T1000 (cell line): Measurements from ENCODE around the gene ANGPTL7.

ENCODE experiments used
- DNase-seq: peaks from one replicate; lab custom pipeline; 2025; ENCODE audit warnings: mixed read lengths; lab: John Stamatoyannopoulos, UW

Gene ANGPTL7

DNA sequence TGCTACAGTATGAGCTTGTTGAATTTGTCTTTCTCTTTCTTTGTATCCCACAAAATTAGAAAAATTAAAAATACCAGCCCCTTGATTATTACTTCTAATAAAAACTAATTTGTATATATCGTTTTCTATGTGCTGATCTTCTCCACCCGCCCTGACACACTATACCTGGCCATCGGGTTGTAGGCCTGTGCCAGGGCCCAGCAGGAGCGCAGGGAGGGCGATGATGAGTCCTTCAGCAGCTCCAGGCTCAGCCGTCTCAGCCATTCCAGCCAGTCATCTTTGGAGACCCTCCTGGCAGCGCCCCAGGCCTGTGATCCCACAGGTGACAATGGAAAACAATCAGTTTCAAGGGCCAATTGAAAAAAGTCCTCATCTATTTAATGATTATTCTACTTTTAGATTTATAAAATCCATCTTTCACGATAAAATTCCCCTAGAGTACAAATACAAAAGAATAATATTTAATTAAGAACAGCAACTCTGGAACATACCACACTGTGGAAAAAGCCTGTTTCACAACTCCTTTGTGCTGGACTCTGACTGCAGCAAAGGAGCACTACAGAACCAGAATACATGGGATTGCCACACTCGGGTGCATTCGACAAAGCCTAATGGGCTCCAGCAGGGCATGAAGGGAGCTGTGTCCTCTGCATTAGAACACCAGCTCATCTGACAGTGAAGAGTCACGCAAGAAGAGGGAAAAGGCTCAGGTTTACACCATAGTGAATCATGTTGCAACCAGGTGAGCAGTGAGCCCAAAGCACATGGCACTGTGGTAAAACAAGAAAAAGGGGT, 15.4 kb downstream of the ANGPTL7 start:
- DNase-seq, result no peak

DNA sequence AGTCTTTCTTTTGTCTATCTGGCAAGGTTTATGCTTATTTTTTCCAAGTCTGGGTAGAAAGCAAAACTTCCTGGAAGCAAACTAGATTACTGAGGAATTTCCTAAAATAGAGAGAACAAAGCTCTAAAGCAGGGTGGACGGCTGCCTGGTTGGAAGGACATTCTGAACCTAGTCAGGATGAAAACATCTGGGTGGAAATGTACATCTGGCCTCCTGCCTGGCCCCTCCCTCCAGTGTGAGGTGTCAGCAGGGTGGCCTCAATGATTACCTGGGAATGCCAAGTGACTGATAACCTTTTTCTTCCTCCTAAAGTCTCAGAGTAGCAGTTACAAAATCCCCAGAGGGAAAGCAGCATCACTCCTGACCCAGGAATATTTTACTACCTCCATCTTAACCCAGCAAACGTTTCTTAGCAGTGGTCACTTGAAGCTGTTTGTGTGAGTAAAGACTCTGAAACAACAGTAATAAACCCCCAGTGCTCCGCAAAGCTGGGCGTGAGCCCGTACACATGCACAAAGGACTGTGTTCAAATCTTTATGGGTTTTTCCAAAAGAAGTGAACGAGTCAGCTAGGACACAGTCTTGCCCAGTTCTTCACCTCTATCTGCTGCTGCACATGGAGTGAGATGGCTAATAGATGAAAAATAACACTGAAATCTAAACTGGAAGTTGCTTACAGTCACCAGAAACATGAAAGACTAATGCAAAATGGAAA, 18.9 kb downstream of the ANGPTL7 start:
- no peak for DNase-seq

DNA sequence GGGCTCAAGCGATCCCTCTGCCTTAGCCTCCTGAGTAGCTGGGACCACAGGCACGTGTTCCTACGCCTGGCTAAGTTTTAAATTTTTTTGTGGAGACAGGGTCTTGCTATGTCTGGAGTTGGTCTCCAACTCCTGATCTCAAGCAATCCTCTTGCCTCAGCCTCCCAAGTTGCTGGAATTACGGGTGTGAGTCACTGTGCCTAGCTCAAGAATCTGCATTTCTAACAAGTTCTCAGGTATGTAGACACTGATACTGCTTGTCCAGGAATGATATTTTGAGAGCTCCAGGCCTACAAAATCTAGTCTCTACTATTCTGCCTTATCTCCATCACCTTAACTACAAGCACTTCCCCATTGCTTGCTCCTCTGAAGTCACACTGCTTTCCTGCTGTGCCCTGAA, 22.3 kb downstream of the ANGPTL7 start:
- DNase-seq, result no peak

DNA sequence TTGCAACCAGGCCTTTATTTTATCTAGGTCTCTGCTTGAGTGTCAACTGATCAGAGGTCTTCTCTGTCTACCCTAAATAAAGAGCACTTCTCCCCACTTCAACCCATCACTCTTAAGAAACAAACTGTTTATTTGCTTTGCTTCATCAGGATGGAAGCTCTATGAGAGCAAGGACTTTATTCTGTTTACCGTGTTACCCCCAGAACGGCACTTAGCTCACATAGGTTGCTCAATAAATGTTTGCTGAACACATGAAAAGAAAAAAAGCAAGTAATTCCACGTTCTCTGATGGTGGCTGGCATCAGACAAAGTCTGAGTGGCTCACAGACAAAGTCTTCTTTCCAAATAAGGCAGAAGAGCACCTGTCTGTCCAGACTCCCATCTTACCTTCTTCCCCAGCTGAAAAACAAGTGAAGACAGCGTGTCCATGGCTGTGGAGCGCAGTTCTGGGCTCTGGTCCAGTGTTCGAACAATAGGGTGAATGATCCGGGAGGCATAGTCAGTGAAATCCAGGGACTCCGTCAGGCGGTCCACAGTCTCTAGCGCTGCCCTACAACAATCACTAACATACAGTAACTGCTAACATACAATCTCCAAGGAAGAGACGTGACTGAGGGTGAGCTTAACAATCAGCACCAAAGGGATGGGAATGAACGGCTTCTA, 22.9 kb downstream of the ANGPTL7 start:
- no peak for DNase-seq

DNA sequence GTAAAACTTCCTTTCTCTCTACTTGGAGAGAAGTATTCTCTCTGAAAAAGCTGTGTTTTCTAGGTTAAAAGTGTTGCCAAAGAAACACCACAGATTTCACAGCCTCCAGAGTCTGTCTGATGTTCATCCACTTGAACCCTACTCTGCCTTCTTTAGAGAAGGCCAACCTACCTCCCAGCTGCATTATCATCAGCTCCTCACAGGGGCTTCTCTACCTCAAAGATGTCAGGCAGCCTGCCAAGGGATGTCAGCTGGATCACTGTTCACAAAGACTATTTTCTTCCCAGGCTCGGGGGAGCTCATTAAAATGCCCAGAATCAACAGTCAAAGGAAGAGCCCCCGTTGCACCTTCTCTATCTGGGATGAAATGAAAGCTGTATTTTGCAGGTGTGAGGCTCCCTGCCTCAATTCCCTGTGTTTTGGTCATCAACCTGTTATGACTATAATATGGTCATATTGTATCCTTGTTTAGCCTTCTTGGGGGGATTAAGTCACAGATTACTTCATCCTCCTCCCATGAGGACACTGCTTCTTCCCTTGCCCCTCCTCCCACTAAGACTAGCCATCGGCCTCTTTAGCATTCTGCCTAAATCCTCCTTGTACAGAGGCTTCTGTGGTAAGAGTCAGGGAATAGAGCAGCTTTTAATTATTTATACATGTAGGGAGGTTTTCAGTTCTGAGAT, 25.7 kb downstream of the ANGPTL7 start:
- no peak for DNase-seq

DNA sequence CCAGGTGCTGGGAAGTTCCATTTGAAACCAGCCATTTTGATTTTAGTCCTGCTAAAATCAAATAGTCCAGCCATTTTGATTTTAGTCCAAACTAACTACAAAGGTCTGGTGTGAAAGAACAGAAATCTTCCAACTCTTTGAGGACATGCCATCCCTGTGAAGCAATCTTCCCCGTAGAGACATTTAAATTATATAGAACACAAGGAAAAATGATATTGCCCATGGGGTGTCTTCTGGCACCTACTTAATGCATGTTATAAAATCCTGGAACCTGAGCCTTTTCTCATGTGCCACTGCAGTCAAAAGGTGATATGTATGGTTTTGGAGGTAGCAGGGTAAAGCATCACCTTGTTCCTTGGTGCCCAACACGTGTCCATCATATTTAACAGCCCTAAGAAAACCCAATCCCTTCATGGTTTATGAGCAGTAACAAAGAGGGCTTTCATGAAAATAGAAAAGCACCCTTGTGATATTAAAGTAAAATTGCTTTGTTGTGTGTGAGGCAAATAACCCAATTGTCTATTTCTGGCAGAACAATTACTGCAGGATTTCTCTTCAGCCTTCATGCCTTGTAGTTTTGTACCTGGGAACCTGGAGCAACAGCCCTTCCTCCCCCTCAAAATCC, 26.3 kb downstream of the ANGPTL7 start:
- DNase-seq, result no peak

DNA sequence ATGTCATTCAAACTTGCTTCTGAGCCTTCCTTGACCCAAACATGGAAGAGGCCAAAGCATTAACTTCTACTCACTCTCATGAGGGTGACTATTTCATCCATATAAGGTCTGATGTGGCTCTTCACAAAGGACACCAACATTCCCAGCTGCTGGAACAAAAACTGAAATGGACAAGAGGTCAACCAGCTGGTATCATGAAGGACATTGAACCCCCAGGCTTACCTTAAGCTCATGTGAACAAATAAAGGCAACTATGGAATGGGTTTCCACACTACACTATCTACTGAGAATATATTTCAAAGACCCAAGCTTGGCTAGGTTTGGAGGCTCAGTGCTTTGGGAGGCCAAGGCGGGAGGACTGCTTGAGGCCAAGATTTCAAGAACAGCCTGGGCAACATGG, 26.9 kb downstream of the ANGPTL7 start:
- no peak for DNase-seq

DNA sequence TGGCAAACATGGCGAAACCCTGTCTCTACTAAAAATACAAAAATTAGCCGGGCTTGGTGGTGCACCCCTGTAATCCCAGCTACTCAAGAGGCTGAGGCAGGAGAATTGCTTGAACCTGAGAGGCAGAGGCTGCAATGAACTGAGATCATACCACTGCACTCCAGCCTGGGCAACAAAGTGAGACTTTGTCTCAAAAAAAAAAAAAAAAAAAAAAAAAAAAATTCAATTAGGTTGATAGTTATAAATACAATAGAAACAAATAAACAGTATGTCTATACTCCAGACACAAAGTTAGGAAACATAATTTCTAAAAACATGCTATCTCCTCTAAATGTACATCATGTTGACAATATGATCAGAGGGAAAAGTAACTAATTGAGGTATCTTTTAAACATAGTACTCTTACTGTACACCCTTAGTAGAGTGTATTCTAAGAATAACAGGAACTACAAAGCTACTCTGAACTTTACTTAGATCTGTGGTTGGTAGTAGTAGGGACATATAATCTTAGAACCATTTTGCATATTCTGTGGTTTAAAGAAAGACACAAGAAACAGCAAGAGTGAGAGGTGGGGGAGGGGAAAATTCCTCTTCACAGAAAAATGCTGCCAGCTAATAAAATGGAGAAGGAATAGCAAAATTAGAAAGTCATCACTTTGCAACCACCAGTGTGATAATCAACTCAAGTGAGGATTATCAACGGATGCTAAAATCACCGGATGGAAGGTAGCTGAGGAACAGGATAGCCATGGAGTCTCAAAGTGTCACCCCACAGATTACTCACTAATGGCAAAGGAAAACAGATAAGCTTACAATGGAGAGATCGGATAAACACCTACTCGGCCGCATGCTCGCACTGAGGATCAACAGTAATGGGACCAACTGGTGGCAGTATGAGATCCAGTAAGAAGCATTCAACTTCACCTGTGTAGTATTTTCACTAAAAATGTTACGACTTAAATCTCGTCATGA, 38.2 kb downstream of the ANGPTL7 start:
- no peak for DNase-seq

DNA sequence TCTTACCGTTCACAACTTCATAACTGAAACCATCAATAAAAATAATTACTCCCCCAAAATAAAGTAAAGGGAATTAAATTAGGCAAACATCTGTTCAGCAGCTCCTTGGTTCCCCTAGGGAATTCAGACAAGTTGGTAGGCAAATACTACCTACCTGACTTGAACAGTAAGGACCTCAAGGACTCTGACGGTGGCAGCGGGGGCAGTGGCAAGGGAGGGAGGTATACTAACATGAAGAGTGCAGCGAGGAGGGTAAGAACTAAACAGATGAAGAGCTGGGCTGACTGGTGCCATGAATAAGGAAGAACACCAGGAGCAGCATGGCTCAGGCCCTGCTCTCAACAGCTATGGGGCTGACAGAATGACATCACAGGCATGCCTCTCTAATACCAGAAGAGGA, 40.0 kb downstream of the ANGPTL7 start:
- no peak for DNase-seq

DNA sequence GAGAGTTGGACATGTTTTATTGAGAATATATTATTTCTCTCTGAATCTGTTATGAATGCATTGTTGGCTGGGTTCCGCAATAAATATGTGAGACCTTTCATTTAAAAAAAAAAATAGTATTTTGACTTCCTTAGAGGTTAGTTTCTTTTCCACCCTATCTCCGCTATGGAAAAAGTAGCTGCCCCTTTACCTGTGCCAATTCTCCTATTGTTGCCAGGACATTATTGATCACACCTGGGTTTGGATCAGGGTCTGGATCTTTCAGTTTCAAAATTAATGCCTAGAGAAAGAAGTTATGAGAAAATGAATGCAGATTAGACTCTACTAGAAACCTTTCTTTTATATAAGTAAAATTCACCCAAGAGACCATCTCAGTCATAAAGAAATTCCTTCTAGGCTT, 44.1 kb downstream of the ANGPTL7 start:
- no peak for DNase-seq

DNA sequence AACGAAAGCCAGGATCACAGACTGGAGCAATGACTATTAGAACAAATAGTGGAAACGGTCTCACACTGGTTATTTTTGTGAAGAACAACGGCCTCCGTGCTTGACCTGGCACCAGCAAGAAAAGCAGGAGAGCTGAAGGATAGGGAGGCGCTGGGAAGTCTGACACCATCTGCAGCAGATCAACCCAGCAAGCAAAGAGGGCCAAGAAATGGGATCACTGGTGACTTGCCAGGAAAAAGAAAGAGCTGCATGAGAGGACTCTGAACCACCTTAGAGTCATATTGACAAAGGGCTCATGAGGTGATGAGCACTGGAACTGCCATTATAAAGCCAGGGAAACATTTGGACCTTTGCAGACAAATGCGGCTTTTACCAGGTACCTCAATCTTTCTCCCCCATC, 48.2 kb downstream of the ANGPTL7 start:
- no peak for DNase-seq

DNA sequence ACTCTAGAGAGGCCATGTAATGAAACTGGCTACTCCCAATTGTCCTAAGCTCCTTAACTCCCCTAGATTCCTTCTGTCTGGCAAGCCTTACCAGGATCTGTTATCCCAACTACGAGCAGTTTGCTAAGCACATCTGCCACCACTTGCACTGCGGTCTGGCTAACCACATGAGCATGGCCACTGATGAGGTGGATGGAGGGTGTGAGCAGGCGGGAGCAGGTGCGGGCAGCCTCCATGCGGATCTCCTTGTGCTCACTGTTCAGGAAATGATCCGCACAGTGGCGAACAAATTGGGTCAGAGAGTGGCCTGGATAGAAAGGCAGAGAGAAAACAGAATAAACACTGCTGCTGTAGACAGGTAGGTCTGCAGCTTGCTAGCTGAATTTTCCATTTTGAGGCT, 49.2 kb downstream of the ANGPTL7 start:
- no peak for DNase-seq

DNA sequence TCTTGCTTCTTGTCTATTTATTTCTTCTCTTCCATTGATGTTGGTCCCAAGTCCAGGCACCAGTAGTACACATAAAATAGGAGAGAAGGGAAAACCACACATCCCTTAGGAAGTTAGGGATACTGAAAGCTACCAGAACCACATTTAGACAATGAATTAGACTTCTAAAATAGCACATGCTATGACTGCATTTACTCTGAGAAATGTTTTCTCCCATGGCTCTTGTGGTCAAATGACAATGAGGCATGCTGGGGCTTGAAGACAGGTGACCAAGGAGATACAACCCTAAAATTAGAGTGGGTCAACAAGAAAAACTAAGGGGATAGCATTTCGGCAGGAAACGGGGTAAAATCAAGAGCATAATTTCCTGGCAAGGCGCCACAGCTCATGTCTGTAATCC, 56.1 kb downstream of the ANGPTL7 start:
- DNase-seq, result no peak
